Endothelial cell (in vitro differentiated cells): ENCODE measurements around the gene ZNF836. TPM values are rescaled to one million over a fixed set of nuclear protein-coding genes. Genes with fewer than 3 reads are reported as not detected.

ENCODE experiments used
- DNase-seq: peaks from one replicate; pipeline ENCODE4 v3.0.0; 2021; ENCODE audit warnings: low spot score
- H3K27ac Mint-ChIP-seq: one replicate; pipeline ENCODE4 v1.8.0; 2021; ENCODE audit warnings: mixed read lengths, inconsistent platforms; ENCODE audit not compliant: unreplicated experiment
- H3K27me3 Mint-ChIP-seq: one replicate; pipeline ENCODE4 v1.8.0; 2021; ENCODE audit warnings: mild to moderate bottlenecking, moderate library complexity, mixed read lengths, inconsistent platforms; ENCODE audit not compliant: unreplicated experiment
- H3K36me3 Mint-ChIP-seq: one replicate; pipeline ENCODE4 v1.8.0; 2021; ENCODE audit warnings: mild to moderate bottlenecking, low read depth, mixed read lengths, inconsistent platforms; ENCODE audit not compliant: unreplicated experiment
- H3K4me1 Mint-ChIP-seq: one replicate; pipeline ENCODE4 v1.8.0; 2021; ENCODE audit warnings: mild to moderate bottlenecking, mixed read lengths, inconsistent platforms; ENCODE audit not compliant: unreplicated experiment
- H3K4me3 Mint-ChIP-seq: one replicate; pipeline ENCODE4 v1.8.0; 2021; ENCODE audit warnings: mild to moderate bottlenecking, mixed read lengths, inconsistent platforms; ENCODE audit not compliant: unreplicated experiment
- H3K9me3 Mint-ChIP-seq: one replicate; pipeline ENCODE4 v1.8.0; 2021; ENCODE audit warnings: mixed read lengths, inconsistent platforms; ENCODE audit not compliant: unreplicated experiment
- CTCF ChIP-seq: fragments of 200-600 bp; sonication (generic); IDR thresholded peaks from one replicate; pipeline ENCODE4 v1.5.0; 2021; ENCODE audit warnings: antibody characterized with exemption; ENCODE audit not compliant: unreplicated experiment
- total RNA-seq: library from RNA; stranded (reverse); fragmentation: NEBNext Ultra II Directional; extraction: Animal tissue kit (Norgen Biotek cat#: 25700); gene quantifications from one replicate; pipeline ENCODE4 v1.2.1, GENCODE V29; 2021; ENCODE audit not compliant: unreplicated experiment

The ZNF836 gene
- total RNA-seq, 1 donor from 2014 or later = 15.4 TPM

GRCh38 chr19:52191389-52191788, 20.0 kb upstream of the ZNF836 start:
- Mint-ChIP-seq H3K4me1 (peaks cover 19% of the 10 kb centered on the region), H3K27ac (peak overlapping the region; percentile 100), H3K36me3 (peaks cover 31% of the 10 kb centered on the region), H3K9me3 (no peaks in the 10 kb centered on the region), H3K27me3 (peaks cover 6% of the 10 kb centered on the region), H3K4me3 (peak overlapping the region; percentile 99)
- TF ChIP-seq CTCF = no peak
- DNase-seq = no peak

- no peaks in the 10 kb centered on the region for H3K9me3 Mint-ChIP-seq
- H3K4me3 Mint-ChIP-seq = peak overlapping the region; percentile 99
- peaks cover 29% of the 10 kb centered on the region for H3K36me3 Mint-ChIP-seq
- DNase-seq = peak; percentile 19
- H3K4me1 Mint-ChIP-seq = peaks cover 19% of the 10 kb centered on the region
- H3K27me3 Mint-ChIP-seq = peaks cover 6% of the 10 kb centered on the region
- TF ChIP-seq CTCF = no peak
- peak overlapping the region; percentile 100 for H3K27ac Mint-ChIP-seq
Measured at GRCh38 chr19:52190487-52191293, 19.3 kb upstream of the ZNF836 start.

- Mint-ChIP-seq H3K36me3 (peaks cover 29% of the 10 kb centered on the region), H3K27me3 (peaks cover 6% of the 10 kb centered on the region), H3K4me1 (peaks cover 19% of the 10 kb centered on the region), H3K4me3 (peak within 1 kb of the TSS; percentile 99), H3K27ac (peak within 1 kb of the TSS; percentile 100), H3K9me3 (no peaks in the 10 kb centered on the region)
- peak; percentile 95 for DNase-seq
- TF ChIP-seq CTCF = no peak
Measured at GRCh38 chr19:52189735-52190486, 18.5 kb upstream of the ZNF836 start, which contains the start of gene PPP2R1A. Gene PPP2R1A, plus strand, starts transcription at chr19:52190052. Its CDS starts 45 bp downstream, at chr19:52190097.

GRCh38 chr19:52188822-52189734, 17.7 kb upstream of the ZNF836 start:
- H3K9me3 Mint-ChIP-seq = no peaks in the 10 kb centered on the region
- H3K27me3 Mint-ChIP-seq = peaks cover 10% of the 10 kb centered on the region
- no peak for TF ChIP-seq CTCF
- H3K36me3 Mint-ChIP-seq = peaks cover 21% of the 10 kb centered on the region
- H3K4me1 Mint-ChIP-seq = peaks cover 19% of the 10 kb centered on the region
- peak overlapping the region; percentile 100 for H3K27ac Mint-ChIP-seq
- peak; percentile 43 for DNase-seq
- peak overlapping the region; percentile 99 for H3K4me3 Mint-ChIP-seq
